Psoas muscle (tissue), 8 donors: ENCODE results near the gene F5. TPM values are rescaled to one million over a fixed set of nuclear protein-coding genes. Genes with fewer than 3 reads are reported as not detected.
"Not testable (repeated sequence)": the region's sequence is repeated elsewhere in the genome, so short reads cannot be mapped to it uniquely, and the experiment has no call there.

Experiments used
- ATAC-seq, 4 donors: fragments of 200-7000 bp; cut with Tn5 transposase; one replicate each; pipeline ENCODE4 v1.9.1; 2020; ENCODE audit warnings: moderate library complexity in 3 of 4, mild to moderate bottlenecking in 2 of 4
- DNase-seq, 2 donors: peaks; one replicate each; pipeline ENCODE4 v3.0.0-alpha.2; 2020
- H3K27ac ChIP-seq: fragments of 200-600 bp; one replicate; pipeline ENCODE4 v1.8.0; 2022
- H3K27me3 ChIP-seq, 3 donors: fragments of 200-600 bp in 1 of 3; one replicate each; pipeline versions ENCODE4 v1.6.1 to v1.8.0; 2013 to 2022; ENCODE audit warnings: low read length in 2 of 3, mild to moderate bottlenecking in 2 of 3, moderate library complexity in 1 of 3; ENCODE audit not compliant: insufficient read depth in 3 of 3
- H3K36me3 ChIP-seq, 2 donors: fragments of 200-600 bp in 1 of 2; one replicate each; pipeline versions ENCODE4 v1.6.1 to v1.8.0; 2013 to 2022; ENCODE audit warnings: low read depth in 1 of 2, mild to moderate bottlenecking in 1 of 2, moderate library complexity in 1 of 2; ENCODE audit not compliant: insufficient read depth in 1 of 2
- H3K4me1 ChIP-seq: fragments of 200-600 bp; one replicate; pipeline ENCODE4 v1.8.0; 2022
- H3K4me3 ChIP-seq: fragments of 200-600 bp; one replicate; pipeline ENCODE4 v1.8.0; 2022; ENCODE audit warnings: mild to moderate bottlenecking
- H3K9me3 ChIP-seq: fragments of 200-600 bp; one replicate; pipeline ENCODE4 v1.8.0; 2022
- CTCF ChIP-seq: fragments of 200-600 bp; IDR thresholded peaks from one replicate; pipeline ENCODE4 v1.8.0; 2022; ENCODE audit warnings: antibody characterized with exemption
- WGBS, 3 donors: extraction: QIAGEN DNeasy Blood & Tissue Kit; methylation state at CpG; one replicate each; pipeline versions ENCODE4 v1.1.6 to v1.1.7; 2013; 5-methylcytosine and 5-hydroxymethylcytosine counted together
- intact Hi-C, 2 donors: fragments of 100-400 bp; cut with DNase I; formaldehyde crosslinking; loops; one replicate each; pipeline versions ENCODE4 v1.11.0 to v1.14.2; 2022
- polyA plus RNA-seq, 3 donors: library from polyadenylated mRNA; stranded (reverse); fragments of 200-250 nt; gene quantifications; one replicate each; pipeline ENCODE4 v1.2.3, GENCODE V29; 2013
- total RNA-seq, 4 donors: library from RNA; stranded (reverse); fragmentation: NEBNext Ultra II Directional in 2 of 4; extraction: Animal tissue kit (Norgen Biotek cat#: 25700) in 2 of 4; gene quantifications; one replicate each; pipeline versions ENCODE4 v1.2.1 to v1.2.4, GENCODE V29; 2021 to 2023
- donor health status: healthy with polysubstance abuse.
- donor health status: DM: no; HTN: no; CAD: no; lungs with moderate emphysema.
- donor health status: Bipolar disorder and iron deficiency.
- donor health status: healthy.
- donor health status: DM: yes; HTN: yes; CAD: no.
- donor health status: DM: no; HTN: no; CAD: no.
- donor health status: DM: no; HTN: no; CAD: no.
- donor health status: DM: yes; HTN: yes; CAD: no.

Gene F5
- total and polyA plus RNA-seq, 7 donors = 0.01 to 0.22 (median 0.08) TPM; not detected in 2

GRCh38 chr1:169545472-169545871 is 40.8 kb downstream of the F5 start:
- intact Hi-C loops = loop anchor here (5.0 to 10.0 kb wide), 3 partner anchors 78 to 943 kb away; no protein-coding TSS in a partner anchor
- no peak for DNase-seq
- TF ChIP-seq CTCF = no peak

GRCh38 chr1:169538998-169539871 is 47.0 kb downstream of the F5 start:
- 65 to 74% (median 73%) methylated on average over 3 of the region's 3 CpGs for WGBS, 3 donors
- Histone ChIP-seq H3K4me1 (no peaks in the 10 kb centered on the region), H3K36me3 (no peaks in the 10 kb centered on the region), H3K27ac (no peak overlapping the region), H3K9me3 (no peaks in the 10 kb centered on the region), H3K4me3 (no peak overlapping the region), H3K27me3 (no peaks in the 10 kb centered on the region)
- TF ChIP-seq CTCF = no peak
- intact Hi-C loops = no loop called here
- DNase-seq (no peak), ATAC-seq (no peak)

More at GRCh38 chr1:169545472-169545871, 40.8 kb downstream of the F5 start:
- Histone ChIP-seq H3K9me3 (no peaks in the 10 kb centered on the region), H3K36me3 (no peaks in the 10 kb centered on the region), H3K4me1 (no peaks in the 10 kb centered on the region), H3K27me3 (no peaks in the 10 kb centered on the region), H3K27ac (no peak overlapping the region), H3K4me3 (no peak overlapping the region)
- no peak for ATAC-seq
- WGBS, 3 donors = 70 to 89% (median 86%) methylated on average over 2 of the region's 2 CpGs

GRCh38 chr1:169534653-169535052 is 51.6 kb downstream of the F5 start:
- Histone ChIP-seq H3K4me1 (no peaks in the 10 kb centered on the region), H3K27me3 (no peaks in the 10 kb centered on the region), H3K4me3 (no peak overlapping the region), H3K9me3 (no peaks in the 10 kb centered on the region), H3K27ac (no peak overlapping the region), H3K36me3 (no peaks in the 10 kb centered on the region)
- no peak for DNase-seq
- 88 to 89% (median 88%) methylated on average over 2 of the region's 2 CpGs for WGBS, 3 donors
- no peak for ATAC-seq
- no peak for TF ChIP-seq CTCF
- intact Hi-C loops = no loop called here

GRCh38 chr1:169533528-169534190 is 52.6 kb downstream of the F5 start:
- 87 to 91% (median 87%) methylated on average over 9 of the region's 9 CpGs for WGBS, 3 donors

GRCh38 chr1:169530448-169530847 is 55.8 kb downstream of the F5 start:
- no peaks in the 10 kb centered on the region for H3K36me3 ChIP-seq
- ATAC-seq (no peak), DNase-seq (no peak)
- no peak overlapping the region for H3K4me3 ChIP-seq
- H3K27ac ChIP-seq = no peak overlapping the region
- H3K27me3 ChIP-seq = no peaks in the 10 kb centered on the region
- intact Hi-C loops = no loop called here
- H3K4me1 ChIP-seq = no peaks in the 10 kb centered on the region
- no peak for TF ChIP-seq CTCF
- 54 to 92% (median 72%) methylated on average over 3 of the region's 3 CpGs for WGBS, 3 donors
- no peaks in the 10 kb centered on the region for H3K9me3 ChIP-seq

More at GRCh38 chr1:169533528-169534190, 52.6 kb downstream of the F5 start:
- H3K9me3 ChIP-seq, ATAC-seq, H3K27me3 ChIP-seq, intact Hi-C loops, DNase-seq, H3K4me1 ChIP-seq, H3K4me3 ChIP-seq, H3K27ac ChIP-seq, H3K36me3 ChIP-seq: not testable (repeated sequence)
